ENCODE measurements around the gene KRTAP1-5. TPM values are rescaled to one million over a fixed set of nuclear protein-coding genes. Genes with fewer than 3 reads are reported as not detected.

Gene KRTAP1-5
- total and polyA plus RNA-seq, 2 donors (not counting 3 experiments of a cell fraction or from before 2014, with no cell fraction given), result not detected

- FAIRE-seq, result no peak
- Histone ChIP-seq H3K27ac (ENCODE audit: insufficient read depth, low read depth, low read length) (no peak overlapping the region), H3K36me3 (ENCODE audit: control insufficient read depth in 2 of 2, extremely low read depth in 1 of 2, insufficient read depth in 2 of 2, low read length in 2 of 2) (no peaks in the 10 kb centered on the region), H3K27me3 (ENCODE audit: control insufficient read depth in 2 of 2, insufficient read depth in 2 of 2, low read length in 2 of 2) (no peaks in the 10 kb centered on the region), H3K9ac (replicated peaks; ENCODE audit: extremely low read depth, insufficient read depth, low read length) (no peak overlapping the region), H3K79me2 (ENCODE audit: control insufficient read depth, insufficient read depth, low read length) (no peaks in the 10 kb centered on the region), H4K20me1 (replicated peaks; ENCODE audit: control insufficient read depth, extremely low read depth, insufficient read depth, low read length) (no peaks in the 10 kb centered on the region), H3K9me3 (replicated peaks; ENCODE audit: control insufficient read depth, insufficient read depth, low read length) (no peaks in the 10 kb centered on the region), H3K4me2 (ENCODE audit: insufficient read depth, low read length) (no peak overlapping the region), H3K4me3 (replicated peaks in 1 of 3; ENCODE audit: insufficient read depth in 1 of 3, low read depth in 1 of 3, low read length in 3 of 3) (no peak overlapping the region), H3K9me1 (replicated peaks; ENCODE audit: control insufficient read depth, extremely low read depth, insufficient read depth, low read length) (no peaks in the 10 kb centered on the region), H3K4me1 (ENCODE audit: control insufficient read depth, extremely low read depth, insufficient read depth, low read length) (no peaks in the 10 kb centered on the region), H2AFZ (ENCODE audit: low read depth, low read length) (no peak overlapping the region)
- TF ChIP-seq POLR2A (IDR thresholded peaks at IDR 0.05; ENCODE audit: low read depth, low read length), result no peak
- TF ChIP-seq FOS (IDR thresholded peaks at IDR 0.05; ENCODE audit: borderline replicate concordance, insufficient read depth, low read length), result no peak
- no peak for TF ChIP-seq EZH2 (IDR thresholded peaks at IDR 0.05; ENCODE audit: borderline replicate concordance, low read depth, low read length, severe bottlenecking)
- TF ChIP-seq MAX (IDR thresholded peaks at IDR 0.05; ENCODE audit: insufficient read depth, insufficient read length), result no peak
- no peak for TF ChIP-seq JUN (IDR thresholded peaks at IDR 0.05; ENCODE audit: borderline replicate concordance, insufficient read depth, insufficient read length, low read depth)
- TF ChIP-seq, protein P1, sequence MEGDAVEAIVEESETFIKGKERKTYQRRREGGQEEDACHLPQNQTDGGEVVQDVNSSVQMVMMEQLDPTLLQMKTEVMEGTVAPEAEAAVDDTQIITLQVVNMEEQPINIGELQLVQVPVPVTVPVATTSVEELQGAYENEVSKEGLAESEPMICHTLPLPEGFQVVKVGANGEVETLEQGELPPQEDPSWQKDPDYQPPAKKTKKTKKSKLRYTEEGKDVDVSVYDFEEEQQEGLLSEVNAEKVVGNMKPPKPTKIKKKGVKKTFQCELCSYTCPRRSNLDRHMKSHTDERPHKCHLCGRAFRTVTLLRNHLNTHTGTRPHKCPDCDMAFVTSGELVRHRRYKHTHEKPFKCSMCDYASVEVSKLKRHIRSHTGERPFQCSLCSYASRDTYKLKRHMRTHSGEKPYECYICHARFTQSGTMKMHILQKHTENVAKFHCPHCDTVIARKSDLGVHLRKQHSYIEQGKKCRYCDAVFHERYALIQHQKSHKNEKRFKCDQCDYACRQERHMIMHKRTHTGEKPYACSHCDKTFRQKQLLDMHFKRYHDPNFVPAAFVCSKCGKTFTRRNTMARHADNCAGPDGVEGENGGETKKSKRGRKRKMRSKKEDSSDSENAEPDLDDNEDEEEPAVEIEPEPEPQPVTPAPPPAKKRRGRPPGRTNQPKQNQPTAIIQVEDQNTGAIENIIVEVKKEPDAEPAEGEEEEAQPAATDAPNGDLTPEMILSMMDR (IDR thresholded peaks at IDR 0.05; ENCODE audit: extremely low read depth in 1 of 2, insufficient read depth in 1 of 2, low read depth in 1 of 2, low read length in 2 of 2), result no peak
- no peak for TF ChIP-seq MYC (IDR thresholded peaks at IDR 0.05; ENCODE audit: low read depth, low read length)
- TF ChIP-seq POLR2AphosphoS5 (IDR thresholded peaks at IDR 0.05; ENCODE audit: insufficient read depth, low read depth, low read length), result no peak
- no peak for TF ChIP-seq GATA2 (IDR thresholded peaks at IDR 0.05; ENCODE audit: insufficient read depth, insufficient read length, low read depth, low read length)
- DNase-seq (ENCODE audit: low read depth, low spot score), result no peak
- ChIA-PET POLR2A (no interaction called here), CTCF (no interaction called here)
- dilution Hi-C loops (cut with MboI; ENCODE audit: extremely low pct_ligation_motif_present, low sequenced_read_pairs) (no loop called here), intact Hi-C loops (cut with micrococcal nuclease) (no loop called here)
- no TSS peak for BruUV-seq (replicated peaks)
Observed at GRCh38 chr17:41002814-41003213, 24.2 kb downstream of the KRTAP1-5 start.

All from endothelial cell of umbilical vein (primary cell).